HG02870 (cell line): ENCODE measurements around the gene EPHA3.

Source experiments
- ATAC-seq: cut with Tn5 transposase; IDR thresholded peaks from one replicate; pipeline ENCODE4 v1.9.1; 2021; ENCODE audit warnings: mild to moderate bottlenecking, moderate library complexity; ENCODE audit not compliant: unreplicated experiment

The EPHA3 gene

GRCh38 chr3:89223188-89223587 is 115.8 kb downstream of the EPHA3 start:
- ATAC-seq, result no peak

DNA sequence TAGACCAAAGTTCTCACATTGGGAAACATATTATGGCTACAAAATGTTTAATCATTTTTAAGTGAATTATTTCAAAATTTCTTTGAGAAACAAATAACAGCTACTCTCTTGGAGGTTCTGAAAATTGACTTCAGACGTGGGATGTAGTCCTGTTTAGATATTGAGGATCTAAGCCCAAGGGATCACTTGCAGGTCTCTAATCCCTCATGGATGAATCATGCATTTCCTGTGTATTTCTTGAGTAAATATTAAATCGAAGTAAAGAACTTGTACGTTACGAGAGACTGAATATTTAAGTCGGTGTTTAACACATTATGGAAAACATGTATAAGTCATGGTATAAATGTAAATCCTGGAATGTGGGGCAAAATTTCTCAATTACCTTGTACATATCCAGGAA is 119.8 kb downstream of the EPHA3 start:
- no peak for ATAC-seq

DNA sequence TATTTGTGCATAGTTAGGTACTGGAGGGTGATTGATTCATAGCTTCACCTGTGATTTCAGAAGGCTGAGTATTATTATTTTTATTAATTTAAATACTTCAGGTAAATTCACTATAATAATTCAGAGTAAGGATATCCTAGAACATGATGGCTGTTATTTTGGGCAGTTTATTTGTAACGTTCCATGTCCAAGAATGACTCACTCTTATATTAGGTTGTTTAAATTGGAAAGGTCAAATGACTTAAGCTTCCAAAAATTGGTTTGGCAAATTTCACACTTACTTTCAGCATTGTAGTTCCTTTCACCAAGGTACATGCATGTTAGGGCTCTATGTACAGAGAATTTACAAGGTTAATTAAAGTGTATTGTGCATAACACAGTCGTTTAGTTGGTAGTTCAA is 120.2 kb downstream of the EPHA3 start:
- no peak for ATAC-seq

DNA sequence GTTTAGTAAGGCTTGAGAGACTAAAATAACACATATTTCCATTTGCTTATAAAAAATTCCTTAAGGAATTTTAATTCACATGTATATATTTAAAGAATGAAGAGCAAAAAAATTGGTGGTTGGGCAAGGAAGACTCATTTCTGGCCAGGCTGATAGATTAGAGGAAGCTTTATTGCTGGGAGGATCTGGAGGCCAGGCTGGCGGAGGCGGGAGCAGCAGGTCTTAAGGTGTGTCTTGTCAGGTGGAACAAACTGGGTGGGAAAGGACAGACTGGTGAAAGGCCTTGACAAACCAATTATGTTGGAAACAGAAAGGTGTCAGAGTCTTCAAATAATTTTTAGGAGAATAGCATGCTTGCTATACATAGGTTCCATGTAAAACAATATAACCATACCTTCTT is 124.7 kb downstream of the EPHA3 start:
- ATAC-seq, result no peak

DNA sequence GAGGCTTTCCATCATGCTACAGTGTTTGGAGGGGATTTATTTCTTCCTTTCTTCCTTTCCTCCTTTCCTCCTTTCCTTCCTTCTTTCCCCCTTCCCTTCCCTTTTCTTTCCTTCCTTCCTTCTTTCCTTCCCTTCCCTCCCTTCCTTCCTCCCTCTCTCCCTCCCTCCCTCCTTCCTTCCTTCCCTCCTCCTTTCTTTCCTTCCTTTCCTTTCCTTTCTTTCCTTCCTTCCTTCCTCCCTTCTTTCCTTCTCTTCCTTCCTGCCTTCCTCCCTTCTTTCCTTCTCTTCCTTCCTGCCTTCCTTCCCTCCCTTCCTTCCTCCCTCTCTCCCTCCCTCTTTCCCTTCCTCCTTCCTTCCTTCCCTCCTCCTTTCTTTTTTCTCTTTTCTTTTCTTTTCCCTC is 127.2 kb downstream of the EPHA3 start:
- ATAC-seq, result no peak

DNA sequence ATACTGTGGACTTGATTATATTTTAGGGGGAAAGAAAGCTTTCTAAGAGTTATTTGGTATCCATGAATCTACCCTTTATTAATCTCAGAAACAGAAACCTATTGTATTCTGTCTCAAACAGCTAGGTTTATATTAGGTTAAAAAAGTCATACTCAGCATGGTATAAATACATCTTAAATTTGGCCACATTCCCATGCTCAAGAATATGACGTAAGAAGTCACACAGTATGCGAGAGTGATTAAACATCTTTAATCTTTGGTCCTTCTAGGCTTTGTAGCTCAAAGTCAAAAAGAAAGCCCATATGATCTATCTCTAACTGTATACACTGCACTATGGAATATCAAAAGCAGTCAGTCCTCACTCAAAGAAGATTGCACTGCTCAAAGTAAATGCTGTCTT is 131.4 kb downstream of the EPHA3 start:
- ATAC-seq, result no peak

DNA sequence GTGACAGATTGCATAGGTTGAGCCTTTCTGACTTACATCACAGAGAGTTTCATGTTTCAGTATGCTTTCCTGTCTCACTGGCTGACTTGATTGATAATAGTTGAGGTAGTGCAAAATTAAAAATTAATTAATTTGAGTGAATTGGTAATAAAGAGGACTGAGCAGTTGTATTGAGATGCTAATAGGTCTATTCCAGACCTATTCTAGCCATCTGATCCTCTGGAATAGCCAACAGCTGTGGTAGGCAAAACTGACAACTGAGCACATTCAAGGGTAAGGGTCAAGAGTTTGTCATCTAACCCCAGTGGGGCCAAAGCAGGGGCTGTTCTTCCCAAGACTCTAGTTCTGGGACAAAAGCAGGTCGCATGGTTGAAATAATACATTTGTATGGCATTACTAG is 132.4 kb downstream of the EPHA3 start:
- ATAC-seq, result no peak

GRCh38 chr3:89245612-89246011 is 138.2 kb downstream of the EPHA3 start:
- ATAC-seq, result no peak

- ATAC-seq, result no peak
Measured at GRCh38 chr3:89246326-89246725, 138.9 kb downstream of the EPHA3 start.

GRCh38 chr3:89250742-89251141 is 143.3 kb downstream of the EPHA3 start:
- ATAC-seq, result no peak

DNA sequence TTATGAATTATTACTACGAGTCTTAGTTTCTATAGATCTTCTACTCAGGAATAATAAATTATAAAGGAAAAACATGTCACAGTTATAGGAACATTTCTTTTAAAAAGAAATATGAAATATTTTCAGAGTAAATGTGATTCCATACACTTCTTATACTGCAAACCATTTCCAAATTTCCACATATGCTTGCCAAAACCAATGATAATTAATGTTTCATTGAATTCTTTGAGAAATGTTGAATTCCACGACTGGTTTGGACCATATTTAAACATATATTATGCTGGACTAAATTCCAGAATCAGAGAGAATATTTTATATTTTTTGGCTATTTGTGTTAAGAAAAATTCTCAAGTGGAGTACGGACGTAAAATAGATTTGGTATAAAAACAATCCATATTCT is 144.6 kb downstream of the EPHA3 start:
- ATAC-seq, result no peak

- no peak for ATAC-seq
Measured at GRCh38 chr3:89252860-89253259, 145.4 kb downstream of the EPHA3 start.

- no peak for ATAC-seq
Measured at GRCh38 chr3:89256395-89256794, 149.0 kb downstream of the EPHA3 start.

GRCh38 chr3:89256882-89257281 is 149.5 kb downstream of the EPHA3 start:
- ATAC-seq, result no peak

DNA sequence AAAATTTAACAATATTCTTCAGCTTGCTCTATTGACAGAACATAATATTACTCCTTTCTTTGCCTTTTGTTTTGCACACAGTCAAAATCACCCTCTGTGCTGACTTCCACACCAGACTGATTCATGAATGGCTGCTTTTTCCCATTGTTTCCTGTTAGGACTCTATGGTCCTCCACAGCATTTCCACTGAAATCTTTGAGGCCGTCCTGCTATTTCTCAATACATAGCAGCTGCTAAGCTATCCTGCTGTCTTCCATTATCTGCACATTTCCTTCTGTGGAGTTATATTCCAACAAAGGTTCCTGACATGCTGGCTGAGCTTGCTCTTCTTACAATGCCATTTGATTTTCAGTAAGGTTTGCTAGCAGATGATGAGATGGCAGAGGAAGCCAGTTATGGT is 153.3 kb downstream of the EPHA3 start:
- no peak for ATAC-seq

DNA sequence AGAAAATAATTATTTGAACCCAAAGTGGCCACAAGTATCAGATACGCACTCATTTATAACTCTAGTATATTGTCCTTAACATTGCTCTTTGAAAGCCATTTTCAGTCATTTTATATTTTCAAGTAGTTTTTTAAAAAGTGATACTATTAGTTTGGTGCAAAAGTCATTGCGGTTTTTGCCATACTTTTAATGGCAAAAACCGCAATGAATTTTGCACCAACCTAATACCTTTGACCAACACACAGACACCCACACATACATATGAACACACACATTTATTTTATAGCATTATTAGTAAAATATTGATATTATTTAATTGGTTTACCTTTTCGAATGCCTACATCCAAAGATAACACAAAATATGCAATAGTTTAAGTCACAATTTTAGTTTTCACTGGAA is 154.3 kb downstream of the EPHA3 start:
- ATAC-seq, result no peak

DNA sequence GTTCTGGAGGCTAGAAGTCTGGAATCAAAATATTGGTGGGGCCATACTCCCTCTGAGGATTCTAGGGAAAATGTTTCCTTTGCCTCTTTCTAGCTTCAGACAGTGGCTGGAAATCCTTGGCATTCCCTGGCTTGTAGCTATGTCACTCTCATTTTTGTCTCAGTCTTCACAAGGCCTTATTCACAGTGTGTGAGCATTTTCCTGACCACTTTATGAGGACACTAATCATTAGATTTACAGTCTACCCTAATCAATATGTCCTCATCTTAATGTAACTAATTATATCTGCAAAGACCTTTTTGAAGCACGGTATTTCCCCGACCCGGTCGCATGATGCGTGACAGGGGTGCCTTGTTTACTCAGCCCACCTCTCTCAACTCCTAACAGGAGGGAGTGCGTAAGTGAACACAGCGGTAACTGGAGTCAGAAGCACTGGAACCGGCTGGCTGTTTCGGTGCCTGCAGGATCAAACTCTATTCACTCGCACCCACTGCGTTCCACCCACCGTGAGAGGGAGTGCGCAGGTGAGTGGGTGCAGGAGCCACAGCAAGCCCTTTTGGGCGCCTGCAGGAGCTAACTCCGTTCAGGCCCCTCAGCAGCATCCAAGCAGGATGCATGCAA is 155.0 kb downstream of the EPHA3 start:
- ATAC-seq, result no peak

- no peak for ATAC-seq
Measured at GRCh38 chr3:89264037-89264560, 156.7 kb downstream of the EPHA3 start.

- ATAC-seq, result no peak
Measured at GRCh38 chr3:89266074-89266473, 158.7 kb downstream of the EPHA3 start.

DNA sequence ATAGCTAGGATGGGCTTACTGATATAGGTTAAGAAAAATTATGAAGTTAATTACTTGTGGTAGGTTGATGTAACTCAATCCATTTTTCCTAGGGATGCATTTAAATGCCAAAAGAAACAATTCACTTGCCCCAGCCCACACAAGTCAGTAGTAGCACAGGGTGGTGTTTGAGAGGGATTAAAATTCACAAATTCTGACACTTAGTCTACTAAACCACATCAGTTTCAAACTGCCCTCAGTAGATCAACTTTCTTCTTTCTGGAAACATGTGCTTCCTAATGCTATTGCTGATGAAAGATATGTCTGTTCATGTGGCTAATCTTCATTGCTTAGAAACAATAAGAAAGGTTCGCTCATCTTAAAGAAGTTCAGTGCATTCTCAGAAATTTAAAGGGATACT is 160.6 kb downstream of the EPHA3 start:
- no peak for ATAC-seq

DNA sequence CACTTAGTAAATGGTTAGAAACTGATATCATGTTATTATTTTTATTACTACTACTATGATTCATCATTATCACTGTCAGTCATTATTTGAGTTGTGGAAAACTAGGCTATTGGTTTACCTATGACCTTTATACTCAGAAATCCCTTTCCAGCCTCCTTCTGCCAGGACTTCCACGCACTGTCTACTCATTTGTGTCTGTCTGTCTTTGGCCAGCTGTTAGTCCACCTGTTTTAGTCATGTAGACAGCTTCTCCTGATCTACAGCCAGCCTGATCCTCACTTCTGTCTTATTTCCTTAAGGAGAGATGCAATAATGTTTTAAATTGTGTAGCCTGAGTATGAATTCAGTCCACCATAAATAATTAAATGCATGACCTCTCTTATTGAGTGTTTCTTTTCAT is 162.8 kb downstream of the EPHA3 start:
- ATAC-seq, result no peak

- ATAC-seq, result no peak
Measured at GRCh38 chr3:89275001-89275400, 167.6 kb downstream of the EPHA3 start.

GRCh38 chr3:89276116-89276515 is 168.7 kb downstream of the EPHA3 start:
- no peak for ATAC-seq
